Parathyroid adenoma (tissue), 2 donors: ENCODE results near the gene SLC35F3.

Experiments used
- H2AFZ ChIP-seq: fragments of 300-600 bp; sonication (generic); one replicate; pipeline ENCODE4 v1.7.0; 2017; ENCODE audit warnings: antibody characterized with exemption, mild to moderate bottlenecking
- H3K27ac ChIP-seq: fragments of 300-600 bp; sonication (generic); one replicate; pipeline ENCODE4 v1.7.0; 2017
- H3K27me3 ChIP-seq: fragments of 300-600 bp; sonication (generic); one replicate; pipeline ENCODE4 v1.7.0; 2017; ENCODE audit warnings: low read length; ENCODE audit not compliant: control insufficient read depth, insufficient read depth
- H3K36me3 ChIP-seq: fragments of 300-600 bp; sonication (generic); one replicate; pipeline ENCODE4 v1.7.0; 2017; ENCODE audit warnings: low read length; ENCODE audit not compliant: control insufficient read depth, insufficient read depth
- H3K4me1 ChIP-seq: fragments of 300-600 bp; sonication (generic); one replicate; pipeline ENCODE4 v1.7.0; 2017; ENCODE audit warnings: control low read depth
- H3K4me2 ChIP-seq: fragments of 300-600 bp; sonication (generic); one replicate; pipeline ENCODE4 v1.7.0; 2017; ENCODE audit warnings: low read length
- H3K4me3 ChIP-seq: fragments of 300-600 bp; sonication (generic); one replicate; pipeline ENCODE4 v1.7.0; 2017; ENCODE audit warnings: low read depth, low read length
- H3K79me2 ChIP-seq: fragments of 300-600 bp; sonication (generic); one replicate; pipeline ENCODE4 v1.7.0; 2017; ENCODE audit warnings: control low read depth
- H3K9ac ChIP-seq: fragments of 300-600 bp; sonication (generic); one replicate; pipeline ENCODE4 v1.7.0; 2017; ENCODE audit warnings: mild to moderate bottlenecking
- H3K9me3 ChIP-seq: fragments of 300-600 bp; sonication (generic); one replicate; pipeline ENCODE4 v1.7.0; 2017; ENCODE audit warnings: low read length; ENCODE audit not compliant: control insufficient read depth
- TF ChIP-seq, protein P1 (sequence below): fragments of 300-600 bp; sonication (generic); IDR thresholded peaks from one replicate; pipeline ENCODE4 v1.7.0; 2017; ENCODE audit warnings: antibody characterized with exemption, mild to moderate bottlenecking
- donor health status: primary hyperparathyroidism.

Gene SLC35F3

DNA sequence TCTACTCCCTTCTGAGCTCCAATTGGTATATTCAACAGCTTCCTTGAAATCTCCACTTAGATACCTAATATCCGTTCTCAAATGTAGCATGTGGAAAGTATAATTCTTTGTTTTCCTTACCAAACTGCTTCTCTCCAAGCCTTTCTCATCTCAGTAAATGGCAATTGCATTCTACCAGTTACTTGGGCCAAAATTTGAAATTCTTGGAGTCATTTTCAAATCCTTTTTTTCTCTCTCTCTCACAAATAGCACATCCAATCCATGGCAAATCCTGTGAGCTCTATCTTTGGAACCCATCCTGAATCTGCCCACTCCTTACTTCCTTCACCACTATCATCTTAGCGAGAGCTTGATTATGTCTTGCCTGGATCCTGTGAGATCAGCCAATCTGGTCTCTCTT lies 39.3 kb upstream of the SLC35F3 start:
- H3K27ac ChIP-seq = no peak overlapping the region
- H3K4me1 ChIP-seq = no peaks in the 10 kb centered on the region
- TF ChIP-seq, protein P1, sequence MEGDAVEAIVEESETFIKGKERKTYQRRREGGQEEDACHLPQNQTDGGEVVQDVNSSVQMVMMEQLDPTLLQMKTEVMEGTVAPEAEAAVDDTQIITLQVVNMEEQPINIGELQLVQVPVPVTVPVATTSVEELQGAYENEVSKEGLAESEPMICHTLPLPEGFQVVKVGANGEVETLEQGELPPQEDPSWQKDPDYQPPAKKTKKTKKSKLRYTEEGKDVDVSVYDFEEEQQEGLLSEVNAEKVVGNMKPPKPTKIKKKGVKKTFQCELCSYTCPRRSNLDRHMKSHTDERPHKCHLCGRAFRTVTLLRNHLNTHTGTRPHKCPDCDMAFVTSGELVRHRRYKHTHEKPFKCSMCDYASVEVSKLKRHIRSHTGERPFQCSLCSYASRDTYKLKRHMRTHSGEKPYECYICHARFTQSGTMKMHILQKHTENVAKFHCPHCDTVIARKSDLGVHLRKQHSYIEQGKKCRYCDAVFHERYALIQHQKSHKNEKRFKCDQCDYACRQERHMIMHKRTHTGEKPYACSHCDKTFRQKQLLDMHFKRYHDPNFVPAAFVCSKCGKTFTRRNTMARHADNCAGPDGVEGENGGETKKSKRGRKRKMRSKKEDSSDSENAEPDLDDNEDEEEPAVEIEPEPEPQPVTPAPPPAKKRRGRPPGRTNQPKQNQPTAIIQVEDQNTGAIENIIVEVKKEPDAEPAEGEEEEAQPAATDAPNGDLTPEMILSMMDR = no peak
- H2AFZ ChIP-seq = no peak overlapping the region
- H3K79me2 ChIP-seq = no peaks in the 10 kb centered on the region
- no peak overlapping the region for H3K4me2 ChIP-seq
- no peak overlapping the region for H3K9ac ChIP-seq
- H3K36me3 ChIP-seq = no peaks in the 10 kb centered on the region
- no peaks in the 10 kb centered on the region for H3K9me3 ChIP-seq
- H3K27me3 ChIP-seq = no peaks in the 10 kb centered on the region
- no peak overlapping the region for H3K4me3 ChIP-seq

DNA sequence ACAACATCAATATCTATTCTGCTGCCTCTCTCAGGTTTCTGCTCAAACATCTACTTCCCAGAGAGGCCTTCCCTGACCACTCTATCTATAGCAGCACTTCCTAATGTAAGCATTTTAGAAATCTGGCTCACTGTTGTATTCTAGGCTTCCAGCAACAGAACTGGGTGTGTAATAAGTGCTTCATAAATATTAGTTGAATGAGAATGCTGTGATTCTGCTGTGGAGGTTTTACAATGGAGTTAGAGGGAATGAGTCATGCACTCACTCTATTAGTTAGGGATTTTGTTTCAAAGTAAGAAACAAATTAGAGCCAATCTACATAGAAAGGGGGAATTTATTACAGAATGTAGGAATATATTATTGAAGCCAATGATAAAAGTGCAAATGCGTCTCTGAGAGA lies 38.6 kb upstream of the SLC35F3 start:
- TF ChIP-seq, protein P1 = no peak
- no peak overlapping the region for H3K4me3 ChIP-seq
- H3K9ac ChIP-seq = no peak overlapping the region
- no peaks in the 10 kb centered on the region for H3K36me3 ChIP-seq
- H3K27ac ChIP-seq = no peak overlapping the region
- no peak overlapping the region for H2AFZ ChIP-seq
- no peaks in the 10 kb centered on the region for H3K27me3 ChIP-seq
- H3K79me2 ChIP-seq = no peaks in the 10 kb centered on the region
- H3K9me3 ChIP-seq = no peaks in the 10 kb centered on the region
- H3K4me2 ChIP-seq = no peak overlapping the region
- no peaks in the 10 kb centered on the region for H3K4me1 ChIP-seq

DNA sequence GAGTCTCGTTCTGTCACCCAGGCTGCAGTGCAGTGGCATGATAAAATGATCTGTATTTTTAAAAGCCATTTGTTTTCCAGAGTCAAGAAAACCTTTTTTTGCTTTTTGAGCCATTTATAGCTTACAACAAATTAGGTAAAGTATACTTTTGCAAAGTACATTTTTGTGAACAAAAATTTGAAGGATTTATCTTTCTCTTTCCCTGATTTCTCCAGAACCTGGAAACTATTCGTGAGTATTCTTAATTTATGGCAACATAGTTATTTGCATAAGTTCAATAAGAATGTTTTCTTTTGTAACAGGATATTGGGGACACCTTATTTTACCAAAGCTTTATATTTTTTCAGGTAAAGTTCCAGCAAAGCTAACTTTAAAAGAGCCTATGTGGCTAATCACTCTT lies 37.4 kb upstream of the SLC35F3 start:
- H3K9ac ChIP-seq = no peak overlapping the region
- no peak overlapping the region for H3K27ac ChIP-seq
- no peak overlapping the region for H2AFZ ChIP-seq
- H3K79me2 ChIP-seq = no peaks in the 10 kb centered on the region
- H3K4me3 ChIP-seq = no peak overlapping the region
- H3K4me1 ChIP-seq = no peaks in the 10 kb centered on the region
- TF ChIP-seq, protein P1 = no peak
- H3K36me3 ChIP-seq = no peaks in the 10 kb centered on the region
- H3K27me3 ChIP-seq = no peaks in the 10 kb centered on the region
- no peak overlapping the region for H3K4me2 ChIP-seq
- no peaks in the 10 kb centered on the region for H3K9me3 ChIP-seq

DNA sequence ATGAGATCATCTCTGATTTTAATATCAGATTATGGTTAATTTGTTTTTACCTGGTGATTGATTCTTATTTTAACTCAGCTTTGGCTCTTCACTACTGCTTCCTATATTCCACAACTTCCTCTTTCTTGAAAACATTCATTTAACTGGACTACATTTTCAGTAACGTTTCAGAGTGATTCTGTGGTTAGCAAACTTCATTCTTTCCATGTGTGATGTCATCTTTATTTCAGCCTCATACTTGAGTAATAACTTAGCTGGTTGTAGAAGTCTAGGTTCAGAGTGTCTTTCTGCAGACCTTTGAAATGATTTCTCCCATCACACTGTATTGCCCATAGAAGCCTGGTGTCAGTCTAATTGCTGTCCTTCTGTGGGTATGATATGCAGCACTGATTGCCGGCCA lies 36.0 kb upstream of the SLC35F3 start:
- no peaks in the 10 kb centered on the region for H3K79me2 ChIP-seq
- no peaks in the 10 kb centered on the region for H3K4me1 ChIP-seq
- no peak overlapping the region for H3K4me2 ChIP-seq
- H3K36me3 ChIP-seq = no peaks in the 10 kb centered on the region
- H2AFZ ChIP-seq = no peak overlapping the region
- H3K27me3 ChIP-seq = no peaks in the 10 kb centered on the region
- no peak overlapping the region for H3K4me3 ChIP-seq
- TF ChIP-seq, protein P1 = no peak
- H3K9ac ChIP-seq = no peak overlapping the region
- no peaks in the 10 kb centered on the region for H3K9me3 ChIP-seq
- no peak overlapping the region for H3K27ac ChIP-seq

DNA sequence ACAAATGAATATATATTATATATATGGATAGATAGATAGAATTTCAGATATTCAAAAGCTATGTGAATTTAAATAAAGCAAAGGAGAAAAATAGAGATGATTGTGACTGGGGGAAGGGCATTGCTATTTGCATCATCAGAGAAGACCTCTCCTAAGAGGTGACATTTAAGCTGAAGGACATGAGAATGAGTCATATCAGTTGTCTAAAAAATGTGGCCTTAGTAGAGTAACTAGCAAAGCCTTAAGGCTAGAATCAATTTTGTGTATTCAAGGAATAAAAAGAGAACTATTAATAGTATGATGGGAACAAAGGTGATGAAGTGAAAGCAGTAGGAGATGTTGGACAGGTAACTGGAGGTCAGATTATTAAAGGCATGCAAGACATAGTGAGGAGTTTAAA lies 34.8 kb upstream of the SLC35F3 start:
- Histone ChIP-seq H3K9ac (no peak overlapping the region), H3K4me2 (no peak overlapping the region), H3K27me3 (no peaks in the 10 kb centered on the region), H2AFZ (no peak overlapping the region), H3K9me3 (no peaks in the 10 kb centered on the region), H3K4me1 (no peaks in the 10 kb centered on the region), H3K79me2 (no peaks in the 10 kb centered on the region), H3K36me3 (no peaks in the 10 kb centered on the region), H3K27ac (no peak overlapping the region), H3K4me3 (no peak overlapping the region)
- TF ChIP-seq, protein P1 = no peak
